ENCODE results near the gene HNRNPU. TPM values are rescaled to one million over a fixed set of nuclear protein-coding genes. Genes with fewer than 3 reads are reported as not detected.
A peak's percentile ranks its signal among the peaks of the same experiment; 100 is the strongest.

The HNRNPU gene
- polyA plus RNA-seq, 1 donor from 2014 or later = 346 TPM

GRCh38 chr1:244862699-244863490, 1.4 kb downstream of the HNRNPU start:
- H3K27ac ChIP-seq (ENCODE audit: low read length) = peak overlapping the region; percentile 100
- peaks cover 7% of the 10 kb centered on the region for H3K36me3 ChIP-seq (ENCODE audit: insufficient read depth, low read length)
- peak overlapping the region; percentile 100 for H3K9ac ChIP-seq (ENCODE audit: low read length)
- H3K27me3 ChIP-seq (ENCODE audit: insufficient read depth, low read depth, low read length) = no peaks in the 10 kb centered on the region
- peaks cover 58% of the 10 kb centered on the region for H3K79me2 ChIP-seq (replicated peaks; ENCODE audit: insufficient read depth, low read length)
- H3K9me3 ChIP-seq (ENCODE audit: low read length) = no peaks in the 10 kb centered on the region
- TF ChIP-seq RAD21 (conservative IDR thresholded peaks at IDR 0.05) (no peak), EP300 (conservative IDR thresholded peaks at IDR 0.05; ENCODE audit: poor library complexity, severe bottlenecking) (peak; percentile 79), MXI1 (conservative IDR thresholded peaks at IDR 0.05; ENCODE audit: poor library complexity, severe bottlenecking) (peak; percentile 97), SMC3 (conservative IDR thresholded peaks at IDR 0.05; ENCODE audit: poor library complexity) (peak; percentile 6), EZH2 (IDR thresholded peaks at IDR 0.05; ENCODE audit: borderline replicate concordance, insufficient read depth, low read length, poor library complexity, severe bottlenecking) (no peak), TAF1 (IDR thresholded peaks at IDR 0.05; ENCODE audit: low read depth) (no peak), CTCF (IDR thresholded peaks at IDR 0.05; ENCODE audit: poor library complexity, severe bottlenecking) (peak; percentile 16), REST (IDR thresholded peaks at IDR 0.05; ENCODE audit: borderline replicate concordance) (peak; percentile 30), POLR2AphosphoS5 (IDR thresholded peaks at IDR 0.05) (peak; percentile 71)
- H3F3A ChIP-seq (ENCODE audit: insufficient read depth, low read length, poor library complexity, severe bottlenecking) = peaks cover 10% of the 10 kb centered on the region
- peak overlapping the region; percentile 97 for H3K4me3 ChIP-seq (ENCODE audit: low read length)
- no peaks in the 10 kb centered on the region for H3K9me2 ChIP-seq (ENCODE audit: insufficient read depth, low read length)
- H3K4me2 ChIP-seq (ENCODE audit: low read length) = peak overlapping the region; percentile 77
- peaks cover 35% of the 10 kb centered on the region for H4K20me1 ChIP-seq (ENCODE audit: insufficient read depth)
- no peak overlapping the region for H2AFZ ChIP-seq (ENCODE audit: low read depth, low read length)

- no peak for TF ChIP-seq MXI1 (conservative IDR thresholded peaks at IDR 0.05; ENCODE audit: poor library complexity, severe bottlenecking)
- no peak for TF ChIP-seq EP300 (conservative IDR thresholded peaks at IDR 0.05; ENCODE audit: poor library complexity, severe bottlenecking)
- no peak for TF ChIP-seq CTCF (IDR thresholded peaks at IDR 0.05; ENCODE audit: poor library complexity, severe bottlenecking)
- TF ChIP-seq REST (IDR thresholded peaks at IDR 0.05; ENCODE audit: borderline replicate concordance) = no peak
- no peak for TF ChIP-seq EZH2 (IDR thresholded peaks at IDR 0.05; ENCODE audit: borderline replicate concordance, insufficient read depth, low read length, poor library complexity, severe bottlenecking)
- TF ChIP-seq RAD21 (conservative IDR thresholded peaks at IDR 0.05) = no peak
- TF ChIP-seq POLR2AphosphoS5 (IDR thresholded peaks at IDR 0.05) = no peak
- Histone ChIP-seq H3K9me2 (ENCODE audit: insufficient read depth, low read length) (no peaks in the 10 kb centered on the region), H3K79me2 (replicated peaks; ENCODE audit: insufficient read depth, low read length) (peaks cover 63% of the 10 kb centered on the region), H3K9me3 (ENCODE audit: low read length) (no peaks in the 10 kb centered on the region), H3F3A (ENCODE audit: insufficient read depth, low read length, poor library complexity, severe bottlenecking) (peaks cover 14% of the 10 kb centered on the region), H3K36me3 (ENCODE audit: insufficient read depth, low read length) (peaks cover 7% of the 10 kb centered on the region), H2AFZ (ENCODE audit: low read depth, low read length) (no peak overlapping the region), H4K20me1 (ENCODE audit: insufficient read depth) (peaks cover 39% of the 10 kb centered on the region), H3K4me3 (ENCODE audit: low read length) (peak overlapping the region; percentile 97), H3K9ac (ENCODE audit: low read length) (peak overlapping the region; percentile 100), H3K27ac (ENCODE audit: low read length) (peak overlapping the region; percentile 100), H3K27me3 (ENCODE audit: insufficient read depth, low read depth, low read length) (no peaks in the 10 kb centered on the region), H3K4me2 (ENCODE audit: low read length) (peak overlapping the region; percentile 77)
These were observed 2.0 kb downstream of the HNRNPU start for GRCh38 chr1:244862354-244862698.

Data from neural cell (in vitro differentiated cells).